OCI-M2 (cell line): ENCODE data around the gene MARK3.
"Not testable (repeated sequence)": the region's sequence is repeated elsewhere in the genome, so short reads cannot be mapped to it uniquely, and the experiment has no call there.

Experiments used
- DNase-seq: peaks from one replicate; lab custom pipeline; 2025; ENCODE audit not compliant: unreplicated experiment; lab: John Stamatoyannopoulos, UW

Gene MARK3

DNA sequence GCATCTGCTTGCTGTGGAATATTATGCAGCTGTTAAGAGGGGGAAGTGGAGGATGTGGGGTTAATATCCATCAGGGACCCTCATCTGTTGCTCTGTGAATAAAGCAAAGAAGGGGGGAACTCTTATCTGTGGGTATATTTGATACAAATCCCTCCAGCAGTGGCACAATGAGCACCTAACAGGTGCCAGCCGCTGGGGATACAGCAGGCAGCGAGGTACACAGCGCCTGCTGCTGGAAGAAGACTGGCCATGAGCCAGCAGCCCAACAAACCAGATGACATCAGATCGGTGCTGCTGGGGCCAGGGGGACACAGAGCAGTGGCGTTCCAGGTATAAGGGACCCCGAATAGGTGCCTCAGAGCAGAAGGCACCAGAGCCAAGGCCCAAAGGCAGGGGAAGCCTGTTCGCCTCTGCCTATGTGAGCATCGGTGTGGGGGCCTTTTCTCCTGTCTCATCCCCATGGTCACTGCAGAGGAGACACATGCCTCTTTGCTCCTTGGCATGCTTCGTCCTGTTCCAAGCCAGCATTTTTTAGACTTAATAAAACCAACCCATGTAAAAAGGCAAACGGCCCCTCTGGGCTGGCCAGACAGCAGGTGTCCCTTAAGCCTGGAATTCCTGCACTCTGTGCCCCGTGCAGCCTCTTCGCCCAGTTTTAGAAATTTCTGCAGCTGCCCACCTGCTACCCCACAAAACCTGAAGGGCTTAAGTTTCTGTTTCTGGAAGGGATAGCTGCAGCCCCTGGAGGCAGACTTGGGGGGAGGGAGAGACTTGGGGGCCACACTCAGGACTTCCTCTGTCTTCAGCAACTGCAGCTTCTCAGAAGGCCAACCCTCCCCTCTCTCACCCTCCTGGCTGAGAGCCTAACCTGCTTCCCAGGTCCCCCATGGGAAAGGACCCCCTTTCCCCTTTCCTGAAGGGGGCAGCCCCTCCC lies 139.1 kb downstream of the MARK3 start:
- no peak for DNase-seq

DNA sequence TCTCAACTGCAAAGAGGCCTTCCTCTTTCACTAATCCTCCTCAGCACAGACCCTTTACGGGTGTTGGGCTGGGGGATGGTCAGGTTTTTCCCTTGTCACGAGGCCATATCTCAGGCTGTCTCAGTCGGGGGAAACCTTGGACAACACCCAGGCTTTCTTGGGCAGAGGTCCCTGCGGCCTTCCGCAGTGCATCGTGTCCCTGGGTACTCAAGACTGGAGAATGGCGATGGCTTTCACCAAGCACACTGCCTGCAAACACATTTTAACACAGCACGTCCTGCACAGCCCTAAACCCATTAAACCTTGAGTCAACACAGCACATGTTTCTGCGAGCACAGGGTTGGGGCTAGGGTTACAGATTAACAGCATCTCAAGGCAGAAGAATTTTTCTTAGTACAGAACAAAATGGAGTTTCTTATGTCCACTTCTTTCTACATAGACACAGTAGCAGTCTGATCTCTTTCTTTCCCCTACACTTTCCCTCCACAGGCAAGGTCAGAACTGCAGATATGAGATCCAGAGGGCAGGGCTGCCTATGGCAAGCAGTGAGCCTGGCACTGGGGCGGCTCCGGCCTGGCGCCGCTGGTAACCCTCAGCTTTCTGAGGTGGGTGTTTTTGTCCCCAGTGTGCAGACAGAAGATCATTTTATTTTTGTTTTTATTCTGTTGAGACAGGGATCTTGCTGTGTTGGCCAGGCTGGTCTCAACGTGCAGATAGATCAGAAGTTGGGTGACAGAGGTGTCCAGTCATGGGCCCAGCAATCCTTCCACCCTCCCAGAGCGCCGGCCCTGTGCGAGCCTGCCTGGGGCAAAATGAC lies 140.4 kb downstream of the MARK3 start:
- not testable (repeated sequence) for DNase-seq

DNA sequence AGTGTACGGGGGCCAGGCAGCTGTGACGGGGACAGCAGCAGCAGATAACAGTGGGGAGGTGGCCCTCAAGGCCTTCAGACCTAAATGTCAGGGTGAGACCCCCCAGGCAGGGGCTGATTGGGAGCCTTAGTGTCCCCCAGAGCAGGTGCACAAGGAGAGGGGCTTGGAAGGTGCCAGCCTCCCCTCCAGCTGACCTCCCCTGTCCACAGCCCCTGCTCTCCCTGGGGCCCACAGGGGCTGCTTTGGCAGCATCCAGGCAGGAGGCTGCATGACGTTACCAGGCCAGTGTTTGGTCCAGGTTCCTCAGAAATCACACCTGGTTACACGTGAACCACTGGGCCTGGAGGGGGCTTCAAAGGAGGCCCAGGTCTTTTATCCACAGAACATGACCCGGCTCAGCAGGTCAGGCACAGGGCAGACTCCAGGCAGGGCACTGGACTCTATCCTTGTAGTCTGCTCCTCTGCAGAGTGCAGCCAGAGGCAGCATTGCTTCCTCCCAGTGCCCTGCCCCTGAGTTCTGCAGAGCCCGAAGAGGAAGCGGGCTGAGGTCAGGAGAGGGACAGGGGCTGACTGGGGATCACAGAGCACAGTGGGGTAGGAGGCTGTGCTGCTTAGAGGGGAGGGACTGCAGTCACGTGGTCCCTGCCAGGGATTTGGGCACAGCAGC lies 141.2 kb downstream of the MARK3 start:
- DNase-seq: no peak

- no peak for DNase-seq
Observed at GRCh38 chr14:103526914-103527248, 141.7 kb downstream of the MARK3 start.

- DNase-seq: no peak
Observed at GRCh38 chr14:103527408-103528145, 142.4 kb downstream of the MARK3 start.

DNA sequence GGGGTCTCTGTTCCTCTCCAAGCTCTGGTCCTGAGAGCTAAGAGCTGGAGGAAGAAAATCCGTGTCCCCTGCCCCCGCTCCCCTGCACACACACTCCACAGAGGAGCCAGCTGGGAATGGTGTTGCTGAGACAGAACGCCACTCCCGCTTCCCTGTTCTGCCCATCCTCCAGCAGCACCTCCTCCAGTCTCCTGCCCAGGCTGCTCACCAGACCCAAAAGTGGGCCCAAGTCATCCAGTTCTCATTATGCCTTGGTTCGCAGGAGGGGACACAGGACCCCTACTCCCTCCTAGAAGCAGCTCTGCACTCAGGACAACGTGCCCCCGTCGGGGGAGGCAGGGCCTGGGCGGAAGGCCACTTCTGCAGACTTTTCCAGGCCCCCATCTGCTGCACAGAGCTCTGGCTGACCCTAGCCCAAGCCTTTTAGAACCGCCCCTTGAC lies 143.0 kb downstream of the MARK3 start:
- no peak for DNase-seq

DNA sequence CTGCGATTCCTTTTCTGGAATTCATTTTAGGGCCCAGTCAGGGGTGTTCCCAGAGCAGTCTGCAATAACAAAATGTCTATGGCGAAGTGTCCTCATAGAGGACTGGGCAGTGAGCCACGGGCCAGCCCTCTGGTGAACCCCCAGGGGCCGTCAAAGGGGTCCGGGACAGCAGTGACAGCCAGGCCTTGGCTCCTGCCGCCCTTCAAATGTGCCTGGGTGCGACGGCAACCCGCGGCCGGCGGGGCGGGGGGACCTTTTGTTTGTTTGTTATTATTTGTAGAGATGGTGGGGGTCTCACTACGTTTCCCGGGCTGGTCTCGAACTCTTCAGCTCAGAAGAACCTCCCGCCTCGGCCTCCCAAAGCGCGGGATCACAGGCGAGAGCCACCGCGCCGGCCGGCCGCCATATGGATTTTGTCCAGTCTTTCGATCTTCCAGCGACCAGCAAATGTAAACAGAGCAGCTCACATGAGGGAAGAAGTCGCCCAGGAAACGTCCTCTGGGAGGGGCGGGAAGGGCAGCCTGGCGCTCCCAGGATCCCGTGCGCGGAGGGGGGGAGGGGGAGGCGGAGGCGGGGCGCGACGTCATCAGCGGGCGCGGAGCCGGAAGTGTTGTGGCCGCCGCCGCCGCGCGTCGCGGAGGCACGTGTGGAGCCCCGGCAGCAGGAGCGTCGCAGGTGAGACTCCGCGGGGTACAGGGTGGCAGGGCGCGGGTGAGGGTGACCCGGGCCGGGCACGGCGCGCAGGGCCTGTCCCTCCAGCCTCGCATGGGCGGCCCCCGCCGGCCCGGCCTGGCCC lies 143.6 kb downstream of the MARK3 start, which contains the start of gene TRMT61A:
TSS of gene TRMT61A (plus strand) at position 610 of the 796 bp plus-strand sequence. CDS start 783 bp downstream, outside the sequence.
- peak; percentile 38 for DNase-seq

DNA sequence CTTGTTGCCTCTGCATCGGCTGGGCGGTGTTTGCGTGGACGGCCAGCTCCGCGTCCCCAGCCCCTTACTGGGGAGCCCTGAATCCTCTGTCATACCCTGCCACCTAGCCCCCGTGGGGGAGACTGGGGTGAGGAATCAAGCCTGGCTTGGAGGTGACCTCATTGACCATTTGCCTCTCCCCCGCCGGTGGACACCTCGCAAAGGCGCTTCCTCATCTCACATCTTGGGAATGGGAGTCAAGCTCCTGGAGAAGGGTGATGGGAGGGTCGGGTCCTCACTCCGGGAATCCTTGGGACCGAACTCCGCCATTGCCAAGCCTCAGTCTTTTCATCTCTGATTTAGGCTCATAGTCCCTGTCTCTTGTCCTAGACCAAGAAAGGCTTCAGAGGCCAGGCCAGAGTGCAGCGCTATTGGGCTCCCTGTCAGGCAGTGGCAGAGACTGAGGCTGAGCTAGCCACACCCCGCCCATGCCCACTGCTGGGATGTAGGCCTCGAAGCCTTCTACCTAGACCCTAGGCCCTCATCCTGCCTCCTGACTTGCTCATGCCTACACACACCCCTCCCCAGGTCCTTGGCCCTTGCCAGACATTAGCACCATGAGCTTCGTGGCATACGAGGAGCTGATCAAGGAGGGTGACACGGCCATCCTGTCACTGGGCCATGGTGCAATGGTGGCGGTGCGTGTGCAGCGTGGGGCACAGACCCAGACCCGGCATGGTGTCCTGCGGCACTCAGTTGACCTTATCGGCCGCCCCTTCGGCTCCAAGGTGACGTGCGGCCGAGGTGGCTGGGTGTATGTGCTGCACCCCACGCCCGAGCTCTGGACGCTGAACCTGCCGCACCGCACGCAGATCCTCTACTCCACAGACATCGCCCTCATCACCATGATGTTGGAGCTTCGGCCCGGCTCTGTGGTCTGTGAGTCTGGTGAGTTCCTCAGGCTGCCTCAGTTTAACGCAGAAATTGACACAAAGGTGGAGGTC lies 144.5 kb downstream of the MARK3 start:
- DNase-seq: no peak

DNA sequence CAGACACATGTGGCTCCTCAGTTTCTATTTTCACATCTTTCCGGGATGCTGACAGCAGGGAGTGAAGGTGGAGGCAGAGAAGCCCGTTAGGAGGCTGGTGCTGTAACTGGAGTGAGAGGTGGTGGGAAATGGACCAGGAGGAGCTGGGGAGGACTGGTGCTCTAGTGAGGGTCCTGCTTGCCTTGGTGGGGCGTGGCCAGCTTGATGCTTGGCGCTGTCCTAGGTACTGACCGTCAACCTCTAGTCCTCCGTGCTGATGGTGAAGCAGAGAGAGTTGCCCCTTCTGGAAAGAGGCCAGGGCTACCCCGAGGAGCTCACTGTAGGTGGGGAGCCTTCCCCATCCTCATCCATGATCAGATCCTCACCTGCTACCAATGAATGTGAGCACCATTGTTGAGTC lies 145.2 kb downstream of the MARK3 start:
- no peak for DNase-seq

- no peak for DNase-seq
Observed at GRCh38 chr14:103530831-103531230, 145.6 kb downstream of the MARK3 start.

- DNase-seq: no peak
Observed at GRCh38 chr14:103531421-103532215, 146.4 kb downstream of the MARK3 start.

DNA sequence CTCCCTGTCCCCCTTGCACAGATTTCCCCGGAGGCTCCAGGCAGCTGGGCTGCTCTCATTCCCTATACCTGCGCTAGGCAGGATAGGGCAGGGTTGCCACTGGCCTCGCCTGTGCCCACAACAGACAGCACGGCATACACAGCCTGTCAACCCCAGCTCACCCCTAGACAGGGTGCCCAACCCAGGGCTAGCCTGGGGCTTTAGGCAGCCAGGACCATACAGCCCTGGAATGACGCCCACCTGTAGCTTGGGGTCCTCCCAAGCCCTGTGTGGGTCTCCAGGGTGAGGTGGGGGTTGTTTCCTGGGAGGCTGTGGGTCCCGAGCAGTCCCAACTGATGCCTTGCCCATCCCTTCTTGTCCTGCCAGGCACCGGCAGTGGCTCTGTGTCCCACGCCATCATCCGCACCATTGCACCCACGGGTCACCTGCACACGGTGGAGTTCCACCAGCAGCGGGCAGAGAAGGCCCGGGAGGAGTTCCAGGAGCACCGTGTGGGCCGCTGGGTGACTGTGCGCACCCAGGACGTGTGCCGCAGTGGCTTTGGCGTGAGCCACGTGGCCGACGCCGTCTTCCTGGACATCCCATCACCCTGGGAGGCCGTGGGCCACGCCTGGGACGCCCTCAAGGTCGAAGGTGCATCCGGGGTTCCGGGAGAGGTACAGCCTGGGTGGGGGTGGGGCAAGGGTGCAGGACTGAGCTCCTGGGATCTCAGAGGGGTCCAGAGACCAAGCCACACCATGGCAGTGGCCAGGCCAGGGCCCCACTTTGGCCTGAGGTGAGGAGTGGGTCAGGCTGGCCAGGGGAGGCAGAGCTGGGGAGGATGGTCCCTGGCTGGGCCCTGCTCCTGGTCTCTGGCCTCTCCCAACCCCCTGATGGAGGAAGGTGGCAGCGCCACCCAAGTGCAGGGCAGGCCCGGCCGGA lies 147.3 kb downstream of the MARK3 start:
- DNase-seq: no peak

DNA sequence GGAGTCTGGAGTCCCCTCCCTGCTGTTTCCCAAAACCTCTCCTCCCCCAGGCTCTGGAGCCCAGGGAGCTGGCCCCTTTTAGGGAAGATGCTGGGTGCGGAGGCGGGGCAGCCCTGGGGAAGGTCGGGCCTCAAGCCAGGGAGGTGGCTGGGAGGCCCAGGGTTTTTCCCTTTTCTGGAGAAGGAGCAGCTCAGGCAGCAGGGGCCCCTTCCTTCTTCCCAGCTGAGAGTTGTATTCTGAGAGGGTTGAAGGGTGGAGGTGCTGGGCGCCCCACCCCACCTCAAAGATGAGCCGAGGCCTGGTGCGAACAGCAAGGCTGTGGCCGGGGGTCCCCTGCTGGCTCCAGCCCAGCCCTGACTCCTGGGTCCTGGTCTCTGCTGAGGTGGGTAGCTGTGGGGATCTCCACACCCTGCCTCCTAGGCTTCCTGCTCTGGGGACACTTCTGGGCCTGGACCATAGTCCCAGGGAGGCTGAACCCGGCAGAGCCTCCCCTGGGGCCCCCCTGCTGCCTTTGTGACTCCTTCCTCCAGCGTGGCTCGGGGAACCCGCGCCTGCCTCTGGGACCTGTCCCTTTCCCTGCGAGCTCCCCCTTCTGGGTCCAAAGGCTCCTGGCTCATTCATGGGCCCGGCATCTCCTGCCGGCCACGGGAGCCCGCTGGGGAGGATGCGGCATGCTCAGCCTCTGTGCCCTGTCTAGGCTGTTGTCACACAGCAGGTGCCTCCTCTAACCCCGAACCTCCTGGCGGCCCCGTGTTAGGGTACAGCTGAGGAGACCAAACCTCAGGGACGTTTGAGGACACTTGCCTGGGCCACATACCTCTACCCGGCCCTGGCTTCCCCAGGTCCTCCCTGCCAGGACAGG lies 148.2 kb downstream of the MARK3 start:
- no peak for DNase-seq

DNA sequence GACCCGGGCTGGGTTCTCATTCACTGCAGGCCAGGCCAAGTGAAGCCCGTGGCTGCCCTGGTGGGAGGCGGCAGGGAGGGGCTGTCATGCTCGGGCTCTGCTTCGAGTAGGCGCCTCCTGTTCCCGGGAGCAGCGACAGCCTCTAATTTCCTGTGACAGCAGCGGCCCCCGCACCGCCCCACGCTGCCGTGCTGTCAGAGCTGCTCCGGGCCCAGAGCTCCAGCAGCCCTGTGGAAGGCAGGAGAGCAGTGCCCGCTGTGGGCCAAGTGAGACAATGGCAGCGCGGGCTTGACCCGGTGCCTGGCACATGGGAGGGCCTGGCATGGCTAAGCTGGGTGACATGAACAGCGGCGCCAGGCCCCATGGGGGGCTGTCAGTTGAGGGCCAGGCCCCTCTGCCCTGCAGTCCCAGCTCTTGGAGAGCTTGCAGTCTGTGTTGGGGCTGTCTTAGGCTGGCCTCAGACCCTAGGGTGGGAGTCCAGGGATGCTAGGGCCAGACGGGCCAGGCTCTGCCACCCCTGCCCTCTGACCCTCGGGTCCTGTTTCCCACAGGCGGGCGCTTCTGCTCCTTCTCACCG lies 148.9 kb downstream of the MARK3 start:
- DNase-seq: no peak

DNA sequence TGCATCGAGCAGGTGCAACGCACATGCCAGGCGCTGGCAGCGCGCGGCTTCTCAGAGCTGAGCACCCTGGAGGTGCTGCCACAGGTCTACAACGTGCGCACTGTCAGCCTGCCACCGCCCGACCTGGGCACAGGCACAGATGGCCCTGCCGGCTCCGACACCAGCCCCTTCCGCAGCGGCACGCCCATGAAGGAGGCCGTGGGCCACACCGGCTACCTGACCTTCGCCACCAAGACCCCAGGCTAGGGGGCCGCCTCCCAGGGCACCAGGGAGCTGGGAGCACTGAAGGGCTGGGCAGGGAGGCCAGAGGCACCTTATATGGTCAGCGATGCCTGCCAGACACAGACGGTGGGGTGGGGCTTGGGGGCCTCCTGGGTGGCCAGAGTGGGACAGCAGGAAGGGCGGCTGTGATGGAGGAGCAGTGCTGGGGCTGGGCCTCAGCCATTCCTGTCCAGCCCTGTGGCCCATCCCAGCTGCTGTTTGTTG lies 149.4 kb downstream of the MARK3 start:
- no peak for DNase-seq
